HG02973 (cell line): Measurements from ENCODE around the gene ISCU.
A peak's percentile ranks its signal among the peaks of the same experiment; 100 is the strongest.
"Not testable (repeated sequence)": the region's sequence is repeated elsewhere in the genome, so short reads cannot be mapped to it uniquely, and the experiment has no call there.

Source experiments
- ATAC-seq: cut with Tn5 transposase; IDR thresholded peaks from one replicate; pipeline ENCODE4 v1.9.1; 2021; ENCODE audit warnings: moderate library complexity; ENCODE audit not compliant: unreplicated experiment

The ISCU gene

GRCh38 chr12:108542320-108542719, 20.1 kb upstream of the ISCU start:
- no peak for ATAC-seq

DNA sequence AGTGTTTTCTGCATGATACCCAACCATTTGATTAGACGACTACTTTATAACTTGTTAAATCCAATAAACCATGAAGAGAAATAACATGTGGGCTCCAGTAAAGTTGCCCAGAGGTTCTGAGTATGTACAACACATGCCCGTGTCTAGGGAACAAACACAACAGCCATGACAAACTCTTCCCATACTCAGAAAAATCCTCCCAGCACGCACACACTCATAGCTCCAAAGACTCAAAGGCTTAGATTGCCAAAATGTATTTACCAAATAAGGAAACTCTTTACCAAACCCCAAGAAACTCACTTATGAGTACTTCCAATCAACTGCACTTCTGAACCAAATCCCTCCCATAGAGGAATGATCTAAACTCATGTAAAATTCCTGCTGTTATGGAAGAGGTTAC, 18.7 kb upstream of the ISCU start:
- ATAC-seq, result no peak

DNA sequence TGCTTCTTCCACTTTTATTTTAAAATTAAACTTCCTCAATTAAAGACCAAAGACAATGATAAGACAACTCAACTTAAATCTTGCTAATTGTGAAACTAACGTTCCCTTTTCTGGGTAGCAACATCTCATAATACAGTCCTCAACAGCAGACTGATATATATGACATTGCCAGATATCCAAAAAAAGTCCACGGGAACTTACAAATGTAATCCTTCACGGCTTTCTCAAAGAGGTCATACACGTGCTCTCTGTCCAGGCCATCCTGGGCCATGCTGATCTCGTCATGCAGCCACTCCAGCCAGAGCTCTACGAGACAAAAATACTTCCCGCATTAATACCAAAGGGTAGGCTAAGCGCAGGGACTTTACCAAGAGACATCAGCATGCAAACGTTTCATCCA, 14.7 kb upstream of the ISCU start:
- ATAC-seq, result no peak

DNA sequence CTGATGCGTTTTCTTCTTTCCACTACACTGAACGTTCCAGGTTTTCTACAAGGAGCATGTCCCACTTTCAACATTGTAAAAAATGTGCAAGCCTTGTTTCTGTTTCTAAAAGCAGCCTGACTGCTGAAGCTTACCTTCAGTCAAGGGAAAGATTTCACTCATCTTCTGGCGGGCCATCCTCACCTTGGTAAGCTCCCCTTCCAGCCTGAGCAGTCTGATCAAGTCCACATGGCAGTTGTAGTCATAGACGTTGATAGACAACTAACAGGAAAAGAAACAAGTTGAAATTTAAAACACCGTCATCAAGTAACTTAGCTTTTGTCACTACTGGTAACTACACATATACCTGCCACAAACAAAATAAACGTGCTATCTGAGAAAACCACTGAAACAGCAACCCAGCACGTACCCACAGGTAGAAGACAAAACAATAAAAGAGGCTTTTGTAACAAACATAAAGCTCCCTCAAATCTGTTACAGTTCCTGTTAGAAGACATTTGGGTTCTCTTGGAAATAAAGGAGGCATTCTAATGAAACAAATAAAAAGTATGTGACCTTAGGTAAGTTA, 13.4 kb upstream of the ISCU start:
- no peak for ATAC-seq

DNA sequence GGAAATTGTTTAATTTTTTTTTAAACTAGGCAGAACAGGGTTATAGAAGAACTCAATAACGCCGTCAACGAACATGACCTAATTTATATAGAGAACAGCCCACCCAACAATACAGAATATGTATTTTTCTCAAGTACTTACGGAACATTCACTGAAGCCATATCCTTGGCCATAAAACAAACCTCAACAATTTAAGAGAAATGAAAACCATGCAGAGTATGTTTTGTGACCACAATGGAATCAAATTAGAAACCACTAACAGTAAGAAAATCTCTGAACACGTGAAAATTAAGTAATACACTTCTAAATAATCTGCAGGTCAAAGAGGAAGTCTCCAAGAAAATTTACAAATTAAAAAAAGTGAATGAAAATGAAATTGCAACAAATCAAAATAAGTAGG, 10.9 kb upstream of the ISCU start:
- ATAC-seq, result no peak

GRCh38 chr12:108553799-108554198, 8.6 kb upstream of the ISCU start:
- ATAC-seq, result no peak

GRCh38 chr12:108555383-108555782, 7.0 kb upstream of the ISCU start:
- not testable (repeated sequence) for ATAC-seq

DNA sequence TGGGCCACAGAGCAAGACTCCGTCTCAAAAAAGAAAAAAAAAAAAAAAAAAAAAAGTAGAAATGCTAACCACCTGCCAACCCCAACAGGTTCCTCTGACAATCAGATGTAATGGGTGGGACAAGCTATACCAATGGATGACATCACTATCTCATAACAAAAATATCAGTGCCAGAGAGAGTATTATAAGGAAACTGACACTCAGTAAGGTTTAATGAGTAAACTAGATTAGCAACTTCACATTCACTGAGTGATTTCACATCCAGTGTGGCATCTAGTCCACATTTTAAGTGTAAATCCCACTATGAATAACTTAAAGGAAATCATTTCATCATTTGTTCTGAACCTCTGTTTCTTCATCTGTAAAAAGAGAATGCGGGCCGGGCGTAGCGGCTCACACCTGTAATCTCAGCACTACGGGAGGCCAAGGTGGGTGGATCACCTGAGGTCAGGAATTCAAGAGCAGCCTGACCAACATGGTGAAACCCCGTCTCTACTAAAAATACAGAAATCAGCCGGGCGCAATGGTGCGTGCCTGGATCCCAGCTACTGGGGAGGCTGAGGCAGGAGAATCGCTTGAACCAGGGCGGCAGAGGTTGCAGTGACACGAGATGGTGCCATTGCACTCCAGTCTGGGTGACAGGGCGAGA, 3.3 kb upstream of the ISCU start:
- ATAC-seq, result no peak

GRCh38 chr12:108559748-108560147, 2.6 kb upstream of the ISCU start:
- no peak for ATAC-seq

GRCh38 chr12:108560321-108560721, 2.1 kb upstream of the ISCU start:
- no peak for ATAC-seq

- peak; percentile 34 for ATAC-seq
Measured at GRCh38 chr12:108560752-108561719, 1.4 kb upstream of the ISCU start, which contains the start of gene SART3. TSS of gene SART3 (minus strand) at chr12:108561173. CDS start at chr12:108561154, 19 bp downstream.

DNA sequence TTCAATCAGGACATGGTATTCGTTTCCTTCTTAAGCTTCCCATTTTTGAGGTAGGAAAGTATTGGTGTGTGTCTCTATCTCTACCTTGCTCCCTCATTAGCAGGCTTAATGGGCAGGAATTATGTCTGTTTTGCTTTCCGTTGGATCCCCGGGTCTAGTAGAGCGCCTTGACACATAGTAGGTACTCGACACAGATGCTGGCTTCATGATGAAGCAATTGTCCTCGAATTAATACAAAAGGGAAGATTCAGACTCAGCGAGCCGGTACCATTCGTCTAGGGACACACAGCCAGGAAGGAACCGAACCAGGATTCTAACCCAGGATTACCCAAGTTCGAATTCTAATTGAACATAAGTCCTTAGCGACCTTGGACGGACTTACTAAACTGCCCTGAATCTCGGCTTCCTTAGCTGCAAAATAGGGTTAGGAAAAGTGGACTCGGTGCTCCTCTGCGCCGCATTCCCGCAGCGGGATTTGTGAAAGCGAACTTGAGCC, 496 bp upstream of the ISCU start:
- no peak for ATAC-seq

DNA sequence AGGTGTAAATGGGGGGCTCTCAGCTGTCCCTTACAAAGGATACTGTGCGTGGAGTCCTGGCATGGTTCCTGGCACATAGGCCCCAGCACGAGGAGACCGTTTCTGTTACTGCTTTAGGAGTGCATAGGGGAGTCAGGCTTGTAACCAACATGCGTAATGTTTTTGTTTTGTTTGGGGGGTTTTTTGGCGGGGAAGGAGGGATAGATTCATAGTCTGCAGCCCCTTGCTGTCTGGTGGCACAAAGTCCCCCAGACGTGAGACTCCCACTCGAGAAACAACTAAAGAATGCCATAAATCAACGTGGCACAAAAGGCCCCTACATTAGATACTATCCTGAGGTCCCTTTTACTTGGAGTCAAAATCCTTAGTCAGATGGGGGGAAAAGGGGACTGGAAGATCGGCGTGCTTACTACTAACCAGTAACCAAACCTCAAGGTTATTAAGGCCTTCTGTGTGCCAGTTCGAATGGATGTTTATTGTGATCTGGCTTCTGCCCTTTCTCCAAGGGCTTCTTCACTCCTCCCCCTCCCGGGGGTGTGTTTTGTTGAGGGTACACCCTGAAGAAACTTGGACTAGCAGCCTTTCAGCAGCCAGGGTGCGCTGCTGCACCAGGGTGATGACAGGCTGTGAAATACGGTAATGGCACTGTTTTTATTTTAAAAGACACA, 874 bp downstream of the ISCU start:
- peak; percentile 33 for ATAC-seq

GRCh38 chr12:108563804-108564151, 1.4 kb downstream of the ISCU start:
- no peak for ATAC-seq

- no peak for ATAC-seq
Measured at GRCh38 chr12:108564724-108565123, 2.3 kb downstream of the ISCU start.

DNA sequence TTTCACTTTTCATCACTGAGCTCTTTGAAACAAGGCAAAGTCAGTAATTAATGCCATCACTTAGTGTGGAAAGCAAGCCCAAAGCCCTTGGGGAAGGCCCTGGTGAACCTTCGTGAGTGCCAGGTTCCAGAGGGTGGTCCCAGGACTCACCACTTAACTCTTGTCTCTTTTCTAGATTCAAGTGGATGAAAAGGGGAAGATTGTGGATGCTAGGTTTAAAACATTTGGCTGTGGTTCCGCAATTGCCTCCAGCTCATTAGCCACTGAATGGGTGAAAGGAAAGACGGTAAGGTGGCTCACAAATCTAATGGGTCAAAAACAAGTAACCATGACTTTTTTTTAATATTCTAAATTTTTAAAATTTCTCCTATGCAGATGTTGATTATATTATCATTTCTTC, 2.8 kb downstream of the ISCU start:
- ATAC-seq, result no peak

GRCh38 chr12:108565976-108566375, 3.6 kb downstream of the ISCU start:
- no peak for ATAC-seq

GRCh38 chr12:108566452-108566851, 4.1 kb downstream of the ISCU start:
- no peak for ATAC-seq

DNA sequence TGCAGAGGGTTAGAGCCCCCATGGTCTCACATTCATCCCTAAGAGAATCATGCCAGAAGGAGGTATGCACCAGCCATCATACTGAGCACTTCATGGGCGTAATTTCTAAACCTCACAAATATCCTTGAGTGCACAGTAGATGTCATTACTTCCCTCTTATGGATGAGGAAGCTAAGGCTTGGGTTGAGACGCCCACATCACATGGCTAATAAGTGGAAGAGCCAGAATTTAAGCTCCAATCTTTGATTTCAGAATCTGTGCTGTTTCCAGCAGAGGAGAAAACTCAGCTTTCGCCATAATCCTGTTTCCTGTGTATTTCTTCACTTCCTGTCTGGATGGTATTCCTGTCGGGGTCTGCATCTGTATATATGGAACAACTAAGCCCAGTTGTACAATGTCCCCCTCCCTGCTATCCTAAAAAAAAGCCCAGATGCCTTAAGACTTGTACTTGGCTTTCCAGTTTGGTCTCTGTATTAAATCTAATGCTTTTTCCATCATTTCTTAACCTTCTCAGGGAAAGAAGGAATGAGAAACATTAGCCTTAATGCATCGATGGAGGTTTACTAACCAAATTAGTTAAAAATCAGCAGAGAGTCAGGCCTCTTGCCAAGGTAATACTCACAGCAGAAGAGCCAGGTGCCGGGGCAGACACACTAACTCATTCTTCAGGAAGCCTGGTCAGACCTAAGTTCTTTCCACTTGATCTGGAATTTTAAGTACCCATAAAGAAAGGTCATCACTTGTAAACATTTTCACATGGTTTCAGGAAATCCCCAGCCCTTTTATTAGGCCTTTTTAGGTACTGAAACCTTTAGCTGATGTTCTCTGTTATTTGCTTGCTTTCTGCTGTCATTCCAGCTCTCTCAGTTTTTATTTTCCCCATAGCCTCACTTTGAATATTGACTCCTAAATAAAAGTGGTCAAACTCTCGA, 5.3 kb downstream of the ISCU start:
- ATAC-seq, result no peak
